CD4-positive, alpha-beta T cell (primary cell): Measurements from ENCODE around the gene ELOB. TPM values are rescaled to one million over a fixed set of nuclear protein-coding genes. Genes with fewer than 3 reads are reported as not detected.

Experiments used
- ATAC-seq: fragments of 200-7000 bp; cut with Tn5 transposase; one replicate; pipeline ENCODE4 v1.10.0; 2022; ENCODE audit warnings: mild to moderate bottlenecking; ENCODE audit not compliant: poor library complexity
- CTCF ChIA-PET: fragments of 350-600 bp; sonication (Branson Sonifier 250); formaldehyde crosslinking; loops from one replicate; lab custom pipeline; 2021; ENCODE audit warnings: antibody characterized with exemption, inconsistent platforms; lab: Charles Lee
- POLR2A ChIA-PET: fragments of 350-600 bp; sonication (Branson Sonifier 250); formaldehyde crosslinking; loops from one replicate; lab custom pipeline; 2021; ENCODE audit warnings: antibody characterized with exemption, inconsistent platforms; lab: Charles Lee
- DNase-seq, 14 experiments: peaks; one replicate each; pipeline ENCODE4 v3.0.0-alpha.2; 2013 to 2020; ENCODE audit warnings: mixed read lengths in 2 of 14
- H3K27ac ChIP-seq, 2 donors: one replicate each; pipeline versions ENCODE4 v1.5.1 to v1.7.0; 2013; ENCODE audit warnings: low read length in 2 of 2, low read depth in 1 of 2, mild to moderate bottlenecking in 1 of 2
- H3K27me3 ChIP-seq, 2 experiments: 1 replicate in 1 of 2; 2 replicates in 1 of 2; pipeline versions ENCODE4 v1.6.1 to v1.7.0; 2013; ENCODE audit warnings: low read length in 2 of 2, control low read depth in 1 of 2, mild to moderate bottlenecking in 1 of 2, moderate library complexity in 1 of 2; ENCODE audit not compliant: insufficient read depth in 2 of 2, control insufficient read depth in 1 of 2
- H3K36me3 ChIP-seq: one replicate; pipeline ENCODE4 v1.6.1; 2013; ENCODE audit warnings: low read length, control low read depth; ENCODE audit not compliant: insufficient read depth
- H3K4me1 ChIP-seq: one replicate; pipeline ENCODE4 v1.6.1; 2013; ENCODE audit warnings: low read length, control low read depth; ENCODE audit not compliant: insufficient read depth
- H3K4me3 ChIP-seq: one replicate; pipeline ENCODE4 v1.5.1; 2013; ENCODE audit warnings: mild to moderate bottlenecking, low read length, moderate library complexity
- H3K9me3 ChIP-seq, 2 experiments: 1 replicate in 1 of 2; 2 replicates in 1 of 2; pipeline versions ENCODE4 v1.6.1 to v1.7.0; 2013; ENCODE audit warnings: low read length in 2 of 2, mild to moderate bottlenecking in 2 of 2, control low read depth in 1 of 2, moderate library complexity in 1 of 2; ENCODE audit not compliant: control insufficient read depth in 1 of 2, insufficient read depth in 1 of 2
- H3K27ac Mint-ChIP-seq: one replicate; pipeline ENCODE4 v1.8.0; 2020; ENCODE audit warnings: mixed read lengths
- H3K27me3 Mint-ChIP-seq: one replicate; pipeline ENCODE4 v1.8.0; 2021; ENCODE audit warnings: mixed read lengths
- H3K36me3 Mint-ChIP-seq: one replicate; pipeline ENCODE4 v1.8.0; 2021; ENCODE audit warnings: low read depth, mixed read lengths
- H3K4me1 Mint-ChIP-seq: one replicate; pipeline ENCODE4 v1.8.0; 2021; ENCODE audit warnings: low read depth, mixed read lengths
- H3K4me3 Mint-ChIP-seq: one replicate; pipeline ENCODE4 v1.8.0; 2020; ENCODE audit warnings: mild to moderate bottlenecking, mixed read lengths
- H3K9me3 Mint-ChIP-seq: one replicate; pipeline ENCODE4 v1.8.0; 2020; ENCODE audit warnings: mixed read lengths
- intact Hi-C, 2 experiments: fragments of 100-400 bp; cut with DNase I in 1 of 2; cut with micrococcal nuclease in 1 of 2; formaldehyde crosslinking; loops; one replicate each; pipeline versions ENCODE4 v1.15.1 to v1.9.0; 2023 to 2025; cut with DNase I, micrococcal nuclease
- total RNA-seq, 174 experiments: library from RNA in 2 of 174; stranded (reverse) in 2 of 174; gene quantifications; one replicate each; pipeline ENCODE4 v1.2.3 and lab custom pipeline; 2021 to 2026
- TF ChIP-seq, protein P1 (sequence below): fragments of 200-600 bp; IDR thresholded peaks from one replicate; pipeline ENCODE4 v1.8.0; 2022; ENCODE audit warnings: antibody characterized with exemption, mild to moderate bottlenecking

ELOB gene
- total RNA-seq, 2 experiments from 2014 or later = 102 to 103 TPM

DNA sequence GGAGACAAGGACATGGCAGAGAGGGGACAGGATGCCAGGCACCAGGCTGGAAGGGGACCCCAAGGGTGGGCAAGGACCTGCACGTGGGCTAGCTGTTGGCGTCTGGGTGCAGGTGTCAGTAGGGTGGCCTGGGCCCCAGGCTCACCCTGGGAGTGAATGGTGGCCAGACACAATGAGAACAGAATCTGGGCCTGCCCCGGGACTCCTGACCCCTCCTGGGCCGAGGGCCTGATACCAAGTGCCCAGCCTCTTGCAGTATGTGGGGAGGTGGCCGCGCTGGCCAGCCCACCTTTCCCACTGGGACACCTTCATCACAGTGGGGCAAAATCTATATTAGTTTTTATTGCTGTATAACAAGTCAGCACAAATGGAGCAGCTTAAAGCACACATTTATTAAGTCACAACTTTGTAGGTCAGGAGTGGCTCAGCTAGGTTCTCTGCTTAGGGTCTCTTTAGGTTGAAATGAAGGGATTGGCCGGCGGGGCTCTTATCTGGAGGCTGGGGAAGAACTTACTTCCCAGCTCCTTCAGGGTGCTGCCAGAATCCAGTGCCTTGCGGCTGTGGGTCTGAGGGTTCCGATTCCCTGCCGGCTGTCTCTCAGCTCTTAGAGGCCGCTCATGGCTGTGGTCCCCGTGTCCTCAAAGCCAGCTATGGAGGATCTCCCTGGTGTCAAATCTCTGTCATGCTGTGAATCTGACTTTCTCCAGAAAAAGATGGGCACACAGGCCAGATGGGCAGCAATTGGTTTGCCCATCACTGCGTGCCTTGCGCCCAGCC lies 6.7 kb upstream of the ELOB start:
- intact Hi-C loops = no loop called here
- H3K4me1 Mint-ChIP-seq = peaks cover 7% of the 10 kb centered on the region
- TF ChIP-seq, protein P1, sequence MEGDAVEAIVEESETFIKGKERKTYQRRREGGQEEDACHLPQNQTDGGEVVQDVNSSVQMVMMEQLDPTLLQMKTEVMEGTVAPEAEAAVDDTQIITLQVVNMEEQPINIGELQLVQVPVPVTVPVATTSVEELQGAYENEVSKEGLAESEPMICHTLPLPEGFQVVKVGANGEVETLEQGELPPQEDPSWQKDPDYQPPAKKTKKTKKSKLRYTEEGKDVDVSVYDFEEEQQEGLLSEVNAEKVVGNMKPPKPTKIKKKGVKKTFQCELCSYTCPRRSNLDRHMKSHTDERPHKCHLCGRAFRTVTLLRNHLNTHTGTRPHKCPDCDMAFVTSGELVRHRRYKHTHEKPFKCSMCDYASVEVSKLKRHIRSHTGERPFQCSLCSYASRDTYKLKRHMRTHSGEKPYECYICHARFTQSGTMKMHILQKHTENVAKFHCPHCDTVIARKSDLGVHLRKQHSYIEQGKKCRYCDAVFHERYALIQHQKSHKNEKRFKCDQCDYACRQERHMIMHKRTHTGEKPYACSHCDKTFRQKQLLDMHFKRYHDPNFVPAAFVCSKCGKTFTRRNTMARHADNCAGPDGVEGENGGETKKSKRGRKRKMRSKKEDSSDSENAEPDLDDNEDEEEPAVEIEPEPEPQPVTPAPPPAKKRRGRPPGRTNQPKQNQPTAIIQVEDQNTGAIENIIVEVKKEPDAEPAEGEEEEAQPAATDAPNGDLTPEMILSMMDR = no peak
- Histone ChIP-seq H3K27me3 (peaks cover 0 to 8% of the 10 kb centered on the region in 2 experiments), H3K9me3 (no peaks in the 10 kb centered on the region), H3K4me3 (no peak overlapping the region), H3K4me1 (peaks cover 33% of the 10 kb centered on the region), H3K27ac (no peak overlapping the region), H3K36me3 (no peaks in the 10 kb centered on the region)
- CTCF ChIA-PET = no interaction called here
- H3K27ac Mint-ChIP-seq = no peak overlapping the region
- ATAC-seq (no peak), DNase-seq (peak in 2 of 14 experiments; percentile 14 to 15)
- no peaks in the 10 kb centered on the region for H3K9me3 Mint-ChIP-seq
- H3K27me3 Mint-ChIP-seq = peaks cover 7% of the 10 kb centered on the region
- H3K36me3 Mint-ChIP-seq = no peaks in the 10 kb centered on the region
- H3K4me3 Mint-ChIP-seq = peak overlapping the region; percentile 45
- POLR2A ChIA-PET = interaction anchor here (3.6 kb wide), 1 partner anchor 30 kb away, joined by 16 read pairs; the partner anchor contains the start of gene SRRM2

DNA sequence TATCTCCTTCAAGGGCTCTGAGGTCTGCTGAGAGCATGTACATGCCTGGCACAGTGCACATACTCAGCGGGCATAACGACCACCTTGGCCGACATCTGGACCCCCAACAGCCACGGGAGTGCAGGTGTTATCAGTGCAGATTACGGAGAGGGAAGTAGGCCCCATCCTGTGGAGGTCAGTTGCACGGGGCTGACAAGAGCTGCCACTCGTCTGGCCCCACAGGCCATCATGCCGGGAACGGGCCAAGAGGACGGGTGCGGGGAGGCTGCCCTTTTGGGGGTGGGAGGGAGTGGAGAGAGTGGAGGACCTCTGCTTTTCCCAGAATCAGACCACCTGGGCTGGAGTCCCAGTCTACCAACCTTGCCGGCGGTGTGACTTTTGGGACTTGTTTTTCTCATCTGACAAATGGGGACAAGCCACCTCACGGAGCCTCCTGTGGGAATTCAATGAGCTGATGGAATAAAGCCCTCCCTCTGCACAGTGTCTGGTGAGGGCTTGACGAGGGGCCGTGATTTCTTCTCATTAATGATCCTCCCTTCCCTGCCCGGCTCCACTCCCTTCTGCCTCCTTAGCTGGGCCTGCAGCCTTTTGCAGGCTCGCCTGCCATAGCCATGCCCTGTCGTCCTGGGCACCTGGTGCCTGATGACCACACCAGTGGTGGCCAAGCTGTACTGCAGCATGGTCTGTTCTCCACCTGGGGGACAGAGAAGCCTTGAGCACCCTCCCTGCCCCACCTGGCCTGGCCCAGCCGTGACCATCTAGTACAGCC lies 5.7 kb upstream of the ELOB start:
- CTCF ChIA-PET = no interaction called here
- TF ChIP-seq, protein P1 = no peak
- H3K27me3 Mint-ChIP-seq = peaks cover 7% of the 10 kb centered on the region

DNA sequence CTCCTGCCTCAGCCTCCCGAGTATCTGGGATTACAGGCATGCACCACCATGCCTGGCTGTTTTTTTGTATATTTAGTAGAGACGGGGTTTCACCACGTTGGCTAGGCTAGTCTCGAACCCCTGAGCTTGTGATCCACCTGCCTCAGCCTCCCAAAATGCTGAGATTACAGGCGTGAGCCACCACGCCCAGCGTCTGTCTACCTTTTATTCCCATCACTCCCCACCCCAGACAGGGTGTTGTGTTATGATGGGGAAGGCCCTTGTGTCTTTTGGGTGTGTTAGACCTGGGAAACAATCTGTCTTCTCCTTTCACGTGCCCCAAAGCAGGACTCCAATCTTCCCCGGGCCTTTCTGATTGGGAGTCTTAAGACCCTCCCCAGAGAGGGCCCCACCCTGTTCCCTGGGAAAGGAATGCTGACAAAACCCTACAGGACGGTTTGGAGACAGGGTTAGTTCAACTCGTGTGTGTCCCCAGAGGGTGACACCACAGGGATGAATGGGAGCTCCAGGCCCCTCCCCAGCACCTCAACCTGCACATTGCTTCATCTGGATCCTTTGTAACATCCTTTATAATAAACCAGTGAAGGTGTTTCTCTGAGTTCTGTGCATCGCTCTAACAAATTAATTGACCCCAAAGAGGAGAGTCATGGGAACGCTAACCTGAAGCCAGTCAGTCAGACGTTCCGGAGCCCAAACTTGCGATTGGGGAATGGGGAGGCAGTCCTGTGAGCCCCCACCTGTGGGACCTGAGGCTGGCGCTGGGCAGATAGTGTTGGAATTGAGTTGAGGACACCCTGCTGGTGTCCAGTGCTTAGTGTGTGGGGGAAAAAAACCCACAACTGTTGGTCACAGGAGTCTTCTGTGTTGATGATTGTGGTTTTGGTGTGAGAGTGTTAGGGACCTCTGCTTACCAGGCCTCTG lies 3.2 kb upstream of the ELOB start:
- no peak overlapping the region for H3K27ac ChIP-seq
- peak overlapping the region; percentile 58 for H3K27ac Mint-ChIP-seq
- ChIA-PET CTCF (no interaction called here), POLR2A (no interaction called here)
- H3K4me1 Mint-ChIP-seq = peaks cover 31% of the 10 kb centered on the region
- H3K27me3 Mint-ChIP-seq = no peaks in the 10 kb centered on the region
- DNase-seq (no peak), ATAC-seq (no peak)
- peak overlapping the region; percentile 60 for H3K4me3 Mint-ChIP-seq
- H3K9me3 Mint-ChIP-seq = no peaks in the 10 kb centered on the region
- H3K36me3 Mint-ChIP-seq = peaks cover 21% of the 10 kb centered on the region
- no peak overlapping the region for H3K4me3 ChIP-seq
- no peaks in the 10 kb centered on the region for H3K9me3 ChIP-seq
- intact Hi-C loops = loop anchor here (2.0 to 5.0 kb wide), 2 partner anchors 87 to 89 kb away; no protein-coding TSS in a partner anchor
- peaks cover 2% of the 10 kb centered on the region for H3K36me3 ChIP-seq
- H3K27me3 ChIP-seq = no peaks in the 10 kb centered on the region
- TF ChIP-seq, protein P1 = no peak
- peaks cover 41% of the 10 kb centered on the region for H3K4me1 ChIP-seq

More for the DNA sequence above, 5.7 kb upstream of the ELOB start:
- Histone ChIP-seq H3K36me3 (no peaks in the 10 kb centered on the region), H3K4me1 (peaks cover 40% of the 10 kb centered on the region), H3K4me3 (no peak overlapping the region), H3K9me3 (no peaks in the 10 kb centered on the region), H3K27ac (no peak overlapping the region), H3K27me3 (peaks cover 0 to 5% of the 10 kb centered on the region in 2 experiments)
- no peak overlapping the region for H3K27ac Mint-ChIP-seq
- intact Hi-C loops = no loop called here
- no peaks in the 10 kb centered on the region for H3K9me3 Mint-ChIP-seq
- DNase-seq (peak in 1 of 14 experiments; percentile 21), ATAC-seq (no peak)
- H3K4me3 Mint-ChIP-seq = peak overlapping the region; percentile 45
- H3K36me3 Mint-ChIP-seq = peaks cover 6% of the 10 kb centered on the region
- H3K4me1 Mint-ChIP-seq = peaks cover 17% of the 10 kb centered on the region
- POLR2A ChIA-PET = interaction anchor here (0.7 to 3.6 kb wide), 2 partner anchors 29 to 896 kb away, joined by 3 to 16 read pairs; partner anchors contain the start of gene SRRM2
